GM21423 (cell line): Measurements from ENCODE around the gene AFM.
A peak's percentile ranks its signal among the peaks of the same experiment; 100 is the strongest.
"Not testable (repeated sequence)": the region's sequence is repeated elsewhere in the genome, so short reads cannot be mapped to it uniquely, and the experiment has no call there.

Experiments used
- ATAC-seq: cut with Tn5 transposase; IDR thresholded peaks from one replicate; pipeline ENCODE4 v1.9.1; 2021; ENCODE audit warnings: mild to moderate bottlenecking, moderate library complexity; ENCODE audit not compliant: unreplicated experiment

Gene AFM

DNA sequence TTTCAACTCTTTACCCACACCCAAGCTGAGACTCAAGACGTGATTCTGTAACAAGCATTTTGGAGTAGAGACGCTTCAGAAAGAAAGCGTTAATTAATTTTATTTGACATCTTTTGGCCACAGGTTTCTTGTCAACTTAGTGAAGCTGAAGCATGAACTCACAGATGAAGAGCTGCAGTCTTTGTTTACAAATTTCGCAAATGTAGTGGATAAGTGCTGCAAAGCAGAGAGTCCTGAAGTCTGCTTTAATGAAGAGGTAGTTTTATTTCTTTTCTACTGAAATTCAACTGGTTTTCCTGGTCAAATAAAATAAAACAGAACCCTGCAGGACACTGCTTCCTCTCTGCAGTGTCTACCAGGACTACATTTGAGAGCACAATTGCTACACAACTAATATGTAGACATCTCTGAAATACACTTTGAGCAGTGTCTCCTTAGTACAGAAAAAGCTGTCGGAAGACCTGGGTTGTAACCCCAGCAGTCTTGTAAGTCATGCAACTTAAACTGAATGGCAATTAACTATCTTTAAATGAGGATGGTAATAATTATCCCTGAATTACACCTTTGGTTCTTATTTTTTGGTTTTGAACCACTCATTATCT lies 20.2 kb downstream of the AFM start:
- ATAC-seq: no peak

DNA sequence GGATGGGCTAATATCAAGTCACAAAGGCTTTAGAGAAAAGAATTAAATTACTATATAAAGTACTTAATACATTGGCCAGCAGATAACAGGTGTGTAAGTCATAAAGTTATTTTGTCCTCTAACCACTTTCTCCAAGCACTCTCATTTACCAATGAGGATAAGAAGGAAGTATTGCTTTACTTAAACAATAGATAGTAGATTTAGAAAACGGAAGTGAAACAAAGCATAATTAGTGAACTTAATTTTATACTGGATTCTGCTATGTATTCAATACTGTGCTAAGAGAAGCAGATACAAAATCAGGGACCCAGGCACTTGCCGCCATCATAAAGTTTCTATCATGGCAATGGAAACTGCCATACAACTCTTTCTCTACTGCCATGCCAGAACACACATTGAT lies 24.0 kb downstream of the AFM start:
- no peak for ATAC-seq

DNA sequence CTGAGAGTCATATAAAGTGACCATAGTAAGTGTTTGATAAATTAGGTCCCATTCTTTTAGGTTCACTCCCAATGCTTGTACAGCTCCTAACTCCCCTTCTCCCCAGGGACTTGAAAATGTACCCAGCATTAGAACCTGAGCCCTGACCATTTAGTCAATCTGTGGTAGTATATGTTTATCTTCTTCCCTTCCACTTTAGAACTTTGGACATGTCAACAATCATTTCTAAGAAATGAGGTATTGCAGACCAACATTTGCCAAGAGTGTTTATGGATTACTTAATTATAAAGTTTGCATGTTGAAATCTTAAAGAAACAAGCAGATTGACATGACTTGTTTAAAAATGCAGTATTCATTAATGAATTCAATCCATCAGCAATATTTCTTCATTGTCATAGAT lies 26.0 kb downstream of the AFM start:
- ATAC-seq: no peak

DNA sequence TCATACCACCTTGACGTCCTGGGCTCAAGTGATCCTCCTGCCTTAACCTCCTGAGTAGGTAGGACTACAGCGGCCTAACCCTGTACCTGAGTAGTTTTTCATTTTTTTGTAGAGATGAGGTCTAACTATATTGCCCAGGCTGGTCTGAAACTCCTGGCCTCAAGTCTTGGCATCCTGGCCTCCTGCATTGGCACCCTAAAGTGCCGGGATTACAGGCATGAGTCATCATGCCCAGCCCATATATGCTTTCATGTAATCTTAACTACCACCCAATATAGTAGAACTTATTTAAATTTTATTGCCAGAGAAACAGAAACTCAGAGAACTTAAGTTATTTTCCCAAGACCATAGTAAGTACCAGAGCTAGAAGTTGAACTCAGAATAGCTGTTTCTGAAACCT lies 27.1 kb downstream of the AFM start:
- ATAC-seq: no peak

DNA sequence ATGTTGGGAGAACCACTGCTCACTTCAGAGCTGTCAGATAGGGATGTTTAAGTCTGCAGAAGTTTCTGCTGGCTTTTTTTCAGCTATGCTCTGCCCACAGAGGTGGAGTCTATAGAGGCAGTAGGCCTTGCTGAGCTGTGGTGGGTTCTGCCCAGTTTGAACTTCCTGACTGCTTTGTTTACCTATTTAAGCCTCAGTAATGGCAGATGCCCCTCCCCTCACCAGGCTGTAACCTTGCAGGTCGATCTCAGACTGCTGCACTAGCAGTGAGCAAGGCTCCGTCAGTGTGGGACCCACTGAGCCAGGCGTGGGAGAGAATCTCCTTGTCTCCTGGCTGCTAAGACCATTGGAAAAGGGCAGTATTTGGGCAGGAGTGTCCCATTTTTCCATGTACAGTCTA lies 36.8 kb downstream of the AFM start:
- ATAC-seq: no peak

DNA sequence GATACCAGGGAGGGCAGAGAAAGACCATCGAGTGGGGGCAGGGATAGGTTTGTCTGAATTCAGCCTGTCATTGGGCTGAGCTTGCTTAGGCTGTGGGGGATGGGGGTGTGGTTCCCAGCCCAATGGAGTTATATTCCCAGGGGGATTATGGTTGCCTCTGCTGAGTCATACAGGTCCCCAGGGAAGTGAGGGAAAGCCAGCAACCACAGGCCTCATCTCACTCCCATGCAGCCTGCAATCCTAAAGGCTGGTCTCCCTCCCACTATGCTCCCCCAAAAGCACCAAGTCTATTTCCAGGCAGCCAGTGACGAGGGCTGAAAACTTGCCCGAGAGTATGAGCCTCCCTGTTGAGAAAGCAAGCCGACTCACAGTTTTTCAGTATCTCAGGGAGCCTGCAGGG lies 39.3 kb downstream of the AFM start:
- ATAC-seq: no peak

DNA sequence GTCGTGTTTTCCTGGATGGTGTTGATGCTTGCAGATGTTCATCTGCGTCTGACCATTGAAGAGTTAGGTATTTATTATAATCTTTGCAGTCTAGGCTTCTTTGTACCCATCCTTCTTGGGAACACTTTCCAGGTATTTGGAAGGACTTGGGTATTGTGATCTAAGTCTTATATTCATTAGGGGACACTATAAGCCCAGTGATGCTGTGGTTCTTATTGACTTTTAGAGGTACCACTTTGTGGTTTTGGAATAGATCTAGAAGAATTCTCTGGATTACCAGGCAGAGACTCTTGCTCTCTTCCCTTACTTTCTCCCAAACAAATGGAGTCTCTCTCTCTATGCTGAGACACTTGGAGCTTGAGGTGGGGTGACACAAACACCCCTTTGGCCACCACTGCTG lies 41.6 kb downstream of the AFM start:
- no peak for ATAC-seq

DNA sequence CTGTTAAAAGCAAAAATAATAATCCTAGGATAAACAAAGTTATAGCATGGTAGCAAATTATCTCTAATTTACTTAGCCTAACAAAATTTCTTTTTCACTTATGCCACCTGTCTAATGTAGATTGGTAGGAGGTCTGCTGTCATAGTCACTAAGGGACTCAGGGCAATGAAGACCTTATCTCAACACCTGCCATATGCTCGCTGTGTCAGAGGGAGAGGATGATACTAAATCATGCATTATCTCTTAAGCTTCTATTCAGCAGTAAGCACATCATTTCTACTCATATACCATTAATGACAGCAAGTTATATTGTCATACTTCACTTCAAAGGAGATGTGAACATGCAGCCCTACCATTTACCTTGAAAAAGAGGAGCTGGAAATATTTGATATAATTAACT lies 44.1 kb downstream of the AFM start:
- ATAC-seq: no peak

DNA sequence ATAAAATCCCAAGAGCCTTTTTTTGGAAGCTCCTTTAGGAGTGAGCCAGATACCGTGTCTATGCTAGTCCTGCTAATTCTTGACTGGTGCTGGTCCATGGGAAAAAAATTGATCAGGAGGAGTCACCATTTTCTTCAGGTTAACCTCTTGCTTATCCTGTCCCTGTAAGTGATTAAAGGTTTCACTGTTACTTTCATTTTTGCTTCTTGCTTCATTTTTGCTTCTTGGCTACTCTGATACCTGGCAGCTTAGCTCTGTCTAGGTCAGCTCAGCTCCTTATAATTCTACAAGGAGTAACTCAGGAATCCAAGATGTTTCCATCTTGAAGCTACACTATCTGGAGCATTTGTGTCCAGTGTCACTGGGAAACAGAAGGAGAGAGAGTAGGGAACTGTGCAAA lies 45.7 kb downstream of the AFM start:
- peak; percentile 73 for ATAC-seq

DNA sequence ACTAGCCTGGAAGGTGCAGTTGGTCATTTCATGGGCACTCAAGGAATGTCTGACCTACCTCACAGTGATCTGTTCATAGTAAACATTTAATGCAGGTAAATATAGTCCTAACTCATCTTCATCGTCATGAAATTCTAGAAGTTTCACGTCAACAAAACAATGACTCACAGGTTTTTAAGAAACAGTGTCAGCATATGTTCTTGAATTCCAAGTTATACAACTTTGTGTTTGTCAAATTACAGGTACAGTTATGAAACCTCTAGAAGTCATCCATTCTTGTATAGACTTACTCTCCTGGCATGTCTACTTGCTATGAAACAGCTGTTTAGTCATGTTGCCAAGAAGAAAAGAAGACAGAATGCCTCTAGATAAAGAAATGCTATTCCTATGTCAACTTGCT lies 46.6 kb downstream of the AFM start:
- no peak for ATAC-seq

DNA sequence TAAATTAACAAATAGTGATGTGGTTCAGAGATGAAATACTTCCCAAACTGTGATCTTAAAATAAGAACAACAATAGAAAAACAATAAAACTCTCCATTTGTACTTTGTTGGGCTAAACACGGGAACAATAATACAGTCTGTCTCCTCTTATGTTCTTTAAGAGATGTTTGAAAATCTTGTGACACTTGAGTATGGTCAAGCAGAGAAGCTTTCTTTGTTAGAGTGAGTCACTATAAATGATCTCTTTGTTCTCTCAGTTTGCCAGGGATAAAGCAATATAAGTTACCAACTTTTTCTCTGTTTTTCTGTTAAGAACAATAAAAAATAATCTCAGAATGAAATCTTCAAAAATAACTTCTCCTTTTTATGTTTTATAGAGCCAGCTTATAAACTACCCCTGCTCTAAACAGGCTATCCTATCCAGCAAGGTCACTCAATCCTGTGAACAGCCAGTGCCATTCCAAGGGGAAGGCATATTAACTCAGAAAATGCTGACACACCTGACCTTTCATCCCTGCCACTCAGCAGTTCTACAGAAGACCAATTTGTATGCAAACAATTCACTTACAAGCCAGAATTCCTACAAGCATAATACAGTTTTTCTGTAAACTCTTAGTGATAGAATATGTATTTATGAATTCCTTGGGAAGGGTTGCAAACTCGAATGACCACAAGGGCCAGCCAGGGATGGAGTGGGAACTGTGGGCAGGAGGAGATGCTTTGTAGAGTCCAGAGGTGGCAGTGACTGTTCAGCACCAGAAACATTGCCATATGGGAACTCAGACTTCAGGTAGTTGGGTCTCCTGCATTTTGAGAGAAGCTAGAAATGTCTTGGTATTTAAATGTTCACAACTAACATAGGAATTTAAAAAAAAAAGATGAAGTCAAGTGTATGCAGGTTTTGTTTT lies 52.2 kb downstream of the AFM start:
- no peak for ATAC-seq

DNA sequence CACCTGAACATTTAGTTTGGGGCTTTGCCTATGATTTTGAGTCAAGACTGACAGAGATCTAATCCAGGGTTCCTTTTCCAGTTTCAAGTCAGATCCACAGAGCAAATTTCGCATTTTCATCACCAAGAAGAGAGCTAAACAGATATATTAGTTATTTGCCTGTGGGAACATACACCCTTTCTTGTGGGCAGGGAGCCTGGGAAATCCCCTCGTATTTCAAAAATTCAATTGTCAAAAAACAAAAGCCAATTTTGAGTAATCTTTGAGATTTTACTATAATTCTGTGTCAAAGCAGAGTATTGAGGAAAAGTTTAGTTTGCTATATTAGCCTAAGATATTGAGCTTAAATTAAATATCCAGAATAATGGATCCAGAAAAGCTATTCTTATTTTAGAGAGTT lies 56.6 kb downstream of the AFM start:
- ATAC-seq: no peak

DNA sequence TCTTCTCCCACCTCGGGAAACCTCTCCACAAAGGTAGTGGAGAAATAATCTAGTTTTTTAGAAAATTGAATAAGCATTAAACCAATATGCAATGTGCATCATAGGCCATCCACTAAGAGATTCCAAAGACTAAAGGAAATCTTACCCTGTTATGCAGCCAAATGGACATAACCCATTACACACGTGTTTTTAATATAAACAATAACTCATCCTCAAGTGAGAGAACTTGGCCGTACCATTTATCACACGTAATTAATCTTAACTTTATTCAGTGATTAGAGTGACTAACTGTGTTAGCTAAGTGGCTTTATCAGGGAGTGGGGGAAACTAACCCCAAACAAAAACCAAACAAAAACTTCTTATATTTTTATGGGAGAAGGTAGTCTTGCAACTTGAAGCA lies 57.8 kb downstream of the AFM start:
- no peak for ATAC-seq

DNA sequence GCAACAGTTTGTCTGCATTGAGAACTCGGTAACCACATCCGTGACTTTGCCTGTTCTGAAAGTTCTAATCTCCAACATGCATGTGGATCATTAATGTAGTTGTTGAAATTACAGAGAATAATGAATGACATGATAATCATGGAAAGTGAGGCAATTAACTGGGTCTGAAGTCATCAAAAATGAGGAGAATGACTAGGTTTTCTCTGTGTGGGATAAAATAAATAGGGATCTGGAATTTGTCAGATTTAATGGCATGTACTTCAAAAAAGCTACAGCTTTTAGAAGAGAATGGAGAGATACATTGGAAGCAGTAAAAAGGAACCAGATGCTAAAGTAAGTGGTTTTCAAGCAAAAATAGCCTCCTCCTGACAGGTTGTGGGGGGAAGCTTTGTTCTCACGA lies 59.3 kb downstream of the AFM start:
- no peak for ATAC-seq

DNA sequence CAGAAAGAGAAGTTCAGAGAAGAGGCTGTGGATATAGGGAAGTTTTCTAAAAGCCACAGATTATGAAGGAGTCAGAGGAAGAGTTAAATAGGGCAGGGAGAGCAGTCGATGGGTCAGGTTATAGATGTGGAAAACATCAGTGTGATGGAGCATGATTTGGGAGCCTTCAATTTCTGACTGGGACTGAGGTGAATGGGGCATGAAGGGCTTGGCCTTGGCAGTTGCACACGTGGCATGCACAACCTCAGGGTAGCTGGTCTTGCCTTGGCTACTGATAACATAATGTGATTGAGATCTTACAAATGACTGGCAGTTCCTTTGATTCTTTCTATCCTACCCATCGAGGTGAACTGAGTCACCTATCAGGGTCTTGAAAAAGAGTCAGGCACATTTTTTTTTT lies 59.7 kb downstream of the AFM start:
- no peak for ATAC-seq

DNA sequence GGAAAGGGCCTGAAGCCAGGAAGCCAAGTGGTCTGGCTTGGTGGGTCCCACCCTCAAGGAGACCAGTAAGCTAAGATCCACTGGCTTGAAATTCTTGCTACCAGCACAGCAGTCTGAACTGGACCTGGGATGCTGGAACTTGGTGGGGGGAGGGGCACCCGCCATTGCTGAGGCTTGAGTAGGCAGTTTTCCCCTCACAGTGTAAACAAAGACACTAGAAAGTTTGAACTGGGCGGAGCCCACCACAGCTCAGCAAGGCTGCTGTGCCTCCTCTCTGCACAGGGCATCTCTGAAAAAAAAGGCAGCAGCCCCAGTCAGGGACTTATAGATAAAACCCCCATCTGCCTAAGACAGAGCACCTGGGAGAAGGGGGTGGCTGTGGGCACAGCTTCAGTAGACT lies 63.1 kb downstream of the AFM start:
- no peak for ATAC-seq

DNA sequence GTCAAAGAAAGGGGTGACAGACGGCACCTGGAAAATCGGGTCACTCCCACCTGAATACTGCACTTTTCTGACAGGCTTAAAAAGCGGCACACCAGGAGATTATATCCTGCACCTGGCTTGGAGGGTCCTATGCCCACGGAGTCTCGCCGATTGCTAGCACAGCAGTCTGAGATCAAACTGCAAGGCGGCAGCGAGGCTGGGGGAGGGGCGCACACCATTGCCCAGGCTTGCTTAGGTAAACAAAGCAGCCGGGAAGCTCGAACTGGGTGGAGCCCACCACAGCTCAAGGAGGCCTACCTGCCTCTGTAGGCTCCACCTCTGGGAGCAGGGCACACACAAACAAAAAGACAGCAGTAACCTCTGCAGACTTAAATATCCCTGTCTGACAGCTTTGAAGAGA lies 69.3 kb downstream of the AFM start:
- ATAC-seq: not testable (repeated sequence)
